GM23248 (cell line): ENCODE results near the gene GGACT. TPM values are rescaled to one million over a fixed set of nuclear protein-coding genes. Genes with fewer than 3 reads are reported as not detected.

Experiments used
- DNase-seq: peaks from one replicate; pipeline ENCODE4 v3.0.0-alpha.2; 2015
- H2AFZ ChIP-seq: fragments of 200-600 bp; sonication (generic); 2 replicates; pipeline ENCODE4 v1.6.1; 2016; ENCODE audit warnings: antibody characterized with exemption
- H3F3A ChIP-seq: fragments of 200-600 bp; sonication (generic); 2 replicates; pipeline ENCODE4 v1.6.1; 2016; ENCODE audit warnings: mild to moderate bottlenecking, antibody characterized with exemption, mixed run types; ENCODE audit not compliant: insufficient read depth
- H3K27ac ChIP-seq: fragments of 200-600 bp; sonication (generic); 2 replicates; pipeline ENCODE4 v1.5.1; 2016; ENCODE audit warnings: mild to moderate bottlenecking
- H3K27me3 ChIP-seq: fragments of 200-600 bp; sonication (generic); replicated peaks from 2 replicates; pipeline ENCODE4 v1.6.1; 2016; ENCODE audit warnings: mild to moderate bottlenecking; ENCODE audit not compliant: insufficient read depth
- H3K36me3 ChIP-seq: fragments of 200-600 bp; sonication (generic); 2 replicates; pipeline ENCODE4 v1.6.1; 2016; ENCODE audit warnings: low read depth, mild to moderate bottlenecking
- H3K4me1 ChIP-seq: fragments of 200-600 bp; sonication (generic); 2 replicates; pipeline ENCODE4 v1.6.1; 2016; ENCODE audit warnings: mild to moderate bottlenecking; ENCODE audit not compliant: insufficient read depth
- H3K4me2 ChIP-seq: fragments of 200-600 bp; sonication (generic); one replicate; pipeline ENCODE4 v1.6.1; 2016; ENCODE audit warnings: mild to moderate bottlenecking; ENCODE audit not compliant: unreplicated experiment
- H3K4me3 ChIP-seq: fragments of 200-600 bp; sonication (generic); 2 replicates; pipeline ENCODE4 v1.5.1; 2016; ENCODE audit warnings: mild to moderate bottlenecking
- H3K79me2 ChIP-seq: fragments of 200-600 bp; sonication (generic); 2 replicates; pipeline ENCODE4 v1.6.1; 2016; ENCODE audit warnings: mild to moderate bottlenecking; ENCODE audit not compliant: insufficient read depth
- H3K9ac ChIP-seq: fragments of 200-600 bp; sonication (generic); 2 replicates; pipeline ENCODE4 v1.6.1; 2016; ENCODE audit warnings: mild to moderate bottlenecking
- H3K9me2 ChIP-seq: fragments of 200-600 bp; sonication (generic); 2 replicates; pipeline ENCODE4 v1.6.1; 2016; ENCODE audit warnings: mixed run types, mild to moderate bottlenecking, moderate library complexity; ENCODE audit not compliant: insufficient read depth
- H3K9me3 ChIP-seq: fragments of 200-600 bp; sonication (generic); one replicate; pipeline ENCODE4 v1.6.1; 2017; ENCODE audit warnings: low read depth
- H4K20me1 ChIP-seq: fragments of 200-600 bp; sonication (generic); 2 replicates; pipeline ENCODE4 v1.6.0; 2016; ENCODE audit not compliant: insufficient read depth
- EZH2 ChIP-seq: fragments of 200-600 bp; sonication (generic); IDR thresholded peaks from 2 replicates; pipeline ENCODE4 v1.6.1; 2018; ENCODE audit warnings: antibody characterized with exemption, mild to moderate bottlenecking; ENCODE audit not compliant: insufficient read depth, poor library complexity, severe bottlenecking
- EZH2phosphoT487 ChIP-seq: fragments of 200-600 bp; sonication (generic); IDR thresholded peaks from 2 replicates; pipeline ENCODE4 v1.6.1; 2018; ENCODE audit warnings: antibody characterized with exemption, moderate library complexity, mild to moderate bottlenecking, low read depth; ENCODE audit not compliant: insufficient read depth
- WGBS, 2 experiments: methylation state at CpG; one replicate each; pipeline ENCODE4 v1.1.6; 2015 to 2017; ENCODE audit warnings: low lambda C conversion rate in 2 of 2, low coverage in 1 of 2; ENCODE audit errors: missing lambda C conversion rate in 2 of 2; 5-methylcytosine and 5-hydroxymethylcytosine counted together
- in situ Hi-C: fragments of 300-500 bp; cut with MboI; formaldehyde crosslinking; loops from 2 replicates; pipeline ENCODE4 v1.15.0; 2020
- polyA plus RNA-seq: library from polyadenylated mRNA; unstranded; fragments of >200 nt; fragmentation: Nextera tagmentation; extraction: Ambion mirVana; gene quantifications from 2 replicates; pipeline ENCODE4 v1.2.1, GENCODE V29; 2016
- total RNA-seq: library from RNA; depleted of rRNA; stranded (reverse); fragments of >200 nt; shearing (Covaris generic); gene quantifications from 2 replicates; pipeline ENCODE4 v1.2.3, GENCODE V29; 2014

The GGACT gene
- total and polyA plus RNA-seq, 2 experiments from 2014 or later = 1.6 to 5.7 TPM

GRCh38 chr13:100542826-100543156 is 45.8 kb downstream of the GGACT start:
- TF ChIP-seq EZH2 (no peak), EZH2phosphoT487 (no peak)
- H3K27me3 ChIP-seq = no peaks in the 10 kb centered on the region
- H3K4me1 ChIP-seq = no peaks in the 10 kb centered on the region
- H3K9ac ChIP-seq = no peak overlapping the region
- H3K27ac ChIP-seq = no peak overlapping the region
- peak overlapping the region; percentile 59 for H2AFZ ChIP-seq
- 10 to 11% methylated on average over 8 of the region's 8 CpGs for WGBS, 2 experiments
- H3F3A ChIP-seq = no peaks in the 10 kb centered on the region
- H3K36me3 ChIP-seq = no peaks in the 10 kb centered on the region
- peak; percentile 69 for DNase-seq
- H3K9me3 ChIP-seq = no peaks in the 10 kb centered on the region
- in situ Hi-C loops = no loop called here
- no peaks in the 10 kb centered on the region for H4K20me1 ChIP-seq
- H3K4me3 ChIP-seq = peak overlapping the region; percentile 51
- no peaks in the 10 kb centered on the region for H3K9me2 ChIP-seq
- H3K79me2 ChIP-seq = no peaks in the 10 kb centered on the region
- H3K4me2 ChIP-seq = peak overlapping the region; percentile 45

GRCh38 chr13:100541897-100542825 is 46.4 kb downstream of the GGACT start:
- WGBS, 2 experiments = 79 to 80% methylated on average over 18 of the region's 18 CpGs
- DNase-seq = no peak
- Histone ChIP-seq H3K9ac (no peak overlapping the region), H3K36me3 (no peaks in the 10 kb centered on the region), H3K4me3 (peak overlapping the region; percentile 51), H3K9me3 (no peaks in the 10 kb centered on the region), H3K79me2 (no peaks in the 10 kb centered on the region), H3K4me2 (peak overlapping the region; percentile 45), H2AFZ (peak overlapping the region; percentile 59), H3K27ac (no peak overlapping the region), H3K9me2 (no peaks in the 10 kb centered on the region), H3K4me1 (no peaks in the 10 kb centered on the region), H3F3A (no peaks in the 10 kb centered on the region), H4K20me1 (no peaks in the 10 kb centered on the region), H3K27me3 (no peaks in the 10 kb centered on the region)
- in situ Hi-C loops = no loop called here
- no peak for TF ChIP-seq EZH2
- TF ChIP-seq EZH2phosphoT487 = no peak

- Histone ChIP-seq H3K9me3 (no peaks in the 10 kb centered on the region), H4K20me1 (no peaks in the 10 kb centered on the region), H3K4me3 (no peak overlapping the region), H3K9ac (no peak overlapping the region), H3K4me2 (no peak overlapping the region), H3K9me2 (no peaks in the 10 kb centered on the region), H3K27ac (no peak overlapping the region), H3K79me2 (no peaks in the 10 kb centered on the region), H3K4me1 (no peaks in the 10 kb centered on the region), H3F3A (no peaks in the 10 kb centered on the region), H2AFZ (no peak overlapping the region), H3K36me3 (no peaks in the 10 kb centered on the region), H3K27me3 (no peaks in the 10 kb centered on the region)
- in situ Hi-C loops = no loop called here
- 64 to 66% methylated on average over 3 of the region's 3 CpGs for WGBS, 2 experiments
- no peak for DNase-seq
- TF ChIP-seq EZH2phosphoT487 = no peak
Measured at GRCh38 chr13:100540621-100541020, 48.0 kb downstream of the GGACT start.

GRCh38 chr13:100537951-100538462 is 50.6 kb downstream of the GGACT start:
- Histone ChIP-seq H3K79me2 (no peaks in the 10 kb centered on the region), H3K4me1 (0 out of 2 replicates have a peak, but pooled peaks cover 4% of the 10 kb centered on the region), H3K9me3 (no peaks in the 10 kb centered on the region), H2AFZ (no peak overlapping the region), H3K27me3 (no peaks in the 10 kb centered on the region), H3K36me3 (no peaks in the 10 kb centered on the region), H3F3A (no peaks in the 10 kb centered on the region), H3K9ac (no peak overlapping the region), H3K4me2 (no peak overlapping the region), H3K27ac (no peak overlapping the region), H3K4me3 (no peak overlapping the region), H4K20me1 (no peaks in the 10 kb centered on the region), H3K9me2 (no peaks in the 10 kb centered on the region)
- TF ChIP-seq EZH2 (no peak), EZH2phosphoT487 (no peak)
- in situ Hi-C loops = loop anchor here (10.0 kb wide), 1 partner anchor 613 kb away; no protein-coding TSS in a partner anchor
- no peak for DNase-seq
- 99% methylated on average over 5 of the region's 5 CpGs for WGBS, 2 experiments
